ENCODE measurements around the gene GRIA3. TPM values are rescaled to one million over a fixed set of nuclear protein-coding genes. Genes with fewer than 3 reads are reported as not detected.

GRIA3 gene
- total RNA-seq, 1 donor from 2014 or later: 0.26 TPM

- DNase-seq (ENCODE audit: low read depth): peak; percentile 54
- Histone ChIP-seq H3K27me3 (ENCODE audit: control insufficient read depth, insufficient read depth, low read length) (no peaks in the 10 kb centered on the region), H3K4me3 (ENCODE audit: low read depth, low read length) (no peak overlapping the region), H3K36me3 (ENCODE audit: control insufficient read depth, insufficient read depth, low read length) (no peaks in the 10 kb centered on the region)
- FAIRE-seq: no peak
- TF ChIP-seq, protein P1, sequence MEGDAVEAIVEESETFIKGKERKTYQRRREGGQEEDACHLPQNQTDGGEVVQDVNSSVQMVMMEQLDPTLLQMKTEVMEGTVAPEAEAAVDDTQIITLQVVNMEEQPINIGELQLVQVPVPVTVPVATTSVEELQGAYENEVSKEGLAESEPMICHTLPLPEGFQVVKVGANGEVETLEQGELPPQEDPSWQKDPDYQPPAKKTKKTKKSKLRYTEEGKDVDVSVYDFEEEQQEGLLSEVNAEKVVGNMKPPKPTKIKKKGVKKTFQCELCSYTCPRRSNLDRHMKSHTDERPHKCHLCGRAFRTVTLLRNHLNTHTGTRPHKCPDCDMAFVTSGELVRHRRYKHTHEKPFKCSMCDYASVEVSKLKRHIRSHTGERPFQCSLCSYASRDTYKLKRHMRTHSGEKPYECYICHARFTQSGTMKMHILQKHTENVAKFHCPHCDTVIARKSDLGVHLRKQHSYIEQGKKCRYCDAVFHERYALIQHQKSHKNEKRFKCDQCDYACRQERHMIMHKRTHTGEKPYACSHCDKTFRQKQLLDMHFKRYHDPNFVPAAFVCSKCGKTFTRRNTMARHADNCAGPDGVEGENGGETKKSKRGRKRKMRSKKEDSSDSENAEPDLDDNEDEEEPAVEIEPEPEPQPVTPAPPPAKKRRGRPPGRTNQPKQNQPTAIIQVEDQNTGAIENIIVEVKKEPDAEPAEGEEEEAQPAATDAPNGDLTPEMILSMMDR (IDR thresholded peaks at IDR 0.05; ENCODE audit: insufficient read depth, low read length, severe bottlenecking): no peak
Measured at GRCh38 chrX:123157586-123157985, 26.5 kb upstream of the GRIA3 start.

- no peak for FAIRE-seq
- no peak for DNase-seq (ENCODE audit: low read depth)
- TF ChIP-seq, protein P1 (IDR thresholded peaks at IDR 0.05; ENCODE audit: insufficient read depth, low read length, severe bottlenecking): no peak
Measured at GRCh38 chrX:123159403-123159802, 24.7 kb upstream of the GRIA3 start.

GRCh38 chrX:123167621-123168020 is 16.5 kb upstream of the GRIA3 start:
- DNase-seq (ENCODE audit: low read depth) (no peak), FAIRE-seq (no peak)
- no peaks in the 10 kb centered on the region for H3K36me3 ChIP-seq (ENCODE audit: control insufficient read depth, insufficient read depth, low read length)

More at GRCh38 chrX:123159403-123159802, 24.7 kb upstream of the GRIA3 start:
- Histone ChIP-seq H3K4me3 (ENCODE audit: low read depth, low read length) (no peak overlapping the region), H3K36me3 (ENCODE audit: control insufficient read depth, insufficient read depth, low read length) (no peaks in the 10 kb centered on the region), H3K27me3 (ENCODE audit: control insufficient read depth, insufficient read depth, low read length) (no peaks in the 10 kb centered on the region)

GRCh38 chrX:123169247-123169901 is 14.7 kb upstream of the GRIA3 start:
- Histone ChIP-seq H3K27me3 (ENCODE audit: control insufficient read depth, insufficient read depth, low read length) (no peaks in the 10 kb centered on the region), H3K36me3 (ENCODE audit: control insufficient read depth, insufficient read depth, low read length) (no peaks in the 10 kb centered on the region), H3K4me3 (ENCODE audit: low read depth, low read length) (no peak overlapping the region)
- DNase-seq (ENCODE audit: low read depth): peak; percentile 84
- no peak for FAIRE-seq
- TF ChIP-seq, protein P1 (IDR thresholded peaks at IDR 0.05; ENCODE audit: insufficient read depth, low read length, severe bottlenecking): no peak

More at GRCh38 chrX:123167621-123168020, 16.5 kb upstream of the GRIA3 start:
- TF ChIP-seq, protein P1 (IDR thresholded peaks at IDR 0.05; ENCODE audit: insufficient read depth, low read length, severe bottlenecking): no peak
- Histone ChIP-seq H3K27me3 (ENCODE audit: control insufficient read depth, insufficient read depth, low read length) (no peaks in the 10 kb centered on the region), H3K4me3 (ENCODE audit: low read depth, low read length) (no peak overlapping the region)

DNA sequence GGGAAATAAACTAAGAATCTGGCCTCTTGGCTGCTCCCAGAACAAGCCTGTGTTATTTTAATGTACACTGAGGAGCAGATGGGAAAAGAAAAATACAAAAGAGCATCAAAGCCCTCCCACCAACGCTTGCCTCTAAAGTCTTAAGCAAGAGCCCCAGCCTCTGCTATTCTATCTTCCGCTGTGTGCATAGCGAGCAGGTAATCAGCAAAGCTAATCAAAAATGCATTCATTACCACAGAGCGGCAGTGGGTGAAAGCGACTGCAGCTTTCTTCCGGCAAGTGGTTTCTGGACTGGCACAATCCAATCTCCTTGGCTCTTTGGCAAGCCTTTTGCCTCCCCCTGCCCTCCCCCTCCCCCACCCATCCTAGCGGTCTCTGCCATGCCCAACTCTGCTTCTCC is 13.5 kb upstream of the GRIA3 start:
- no peak overlapping the region for H3K4me3 ChIP-seq (ENCODE audit: low read depth, low read length)
- TF ChIP-seq, protein P1 (IDR thresholded peaks at IDR 0.05; ENCODE audit: insufficient read depth, low read length, severe bottlenecking): no peak
- DNase-seq (ENCODE audit: low read depth) (no peak), FAIRE-seq (no peak)
- H3K27me3 ChIP-seq (ENCODE audit: control insufficient read depth, insufficient read depth, low read length): no peaks in the 10 kb centered on the region
- H3K36me3 ChIP-seq (ENCODE audit: control insufficient read depth, insufficient read depth, low read length): no peaks in the 10 kb centered on the region

- TF ChIP-seq, protein P1 (IDR thresholded peaks at IDR 0.05; ENCODE audit: insufficient read depth, low read length, severe bottlenecking): no peak
- H3K36me3 ChIP-seq (ENCODE audit: control insufficient read depth, insufficient read depth, low read length): no peaks in the 10 kb centered on the region
- DNase-seq (ENCODE audit: low read depth) (peak; percentile 77), FAIRE-seq (no peak)
- H3K4me3 ChIP-seq (ENCODE audit: low read depth, low read length): no peak overlapping the region
- no peaks in the 10 kb centered on the region for H3K27me3 ChIP-seq (ENCODE audit: control insufficient read depth, insufficient read depth, low read length)
Measured at GRCh38 chrX:123171781-123172180, 12.3 kb upstream of the GRIA3 start.
